WTC11 (cell line): ENCODE data around the gene CDH12. TPM values are rescaled to one million over a fixed set of nuclear protein-coding genes. Genes with fewer than 3 reads are reported as not detected.

ENCODE experiments used
- ATAC-seq: fragments of 200-7000 bp; cut with Tn5 transposase; 2 replicates; pipeline ENCODE4 v1.10.0; 2021; ENCODE audit warnings: mild to moderate bottlenecking, moderate library complexity
- CTCF ChIA-PET: fragments of 300-600 bp; sonication (Branson Sonifier 250); formaldehyde crosslinking; loops from one replicate; lab custom pipeline; 2021; ENCODE audit warnings: antibody characterized with exemption; lab: Charles Lee
- POLR2A ChIA-PET: fragments of 350-600 bp; sonication (Branson Sonifier 250); formaldehyde crosslinking; loops from one replicate; lab custom pipeline; 2021; ENCODE audit warnings: antibody characterized with exemption; lab: Charles Lee
- DNase-seq: peaks from one replicate; pipeline ENCODE4 v3.0.0; 2021; ENCODE audit warnings: low spot score
- H3K27ac Mint-ChIP-seq: 2 replicates; pipeline ENCODE4 v1.8.0; 2021; ENCODE audit warnings: mixed read lengths
- H3K27me3 Mint-ChIP-seq: 2 replicates; pipeline ENCODE4 v1.8.0; 2021; ENCODE audit warnings: low read depth, mild to moderate bottlenecking, moderate library complexity, mixed read lengths
- H3K36me3 Mint-ChIP-seq: 2 replicates; pipeline ENCODE4 v1.8.0; 2021; ENCODE audit warnings: mixed read lengths
- H3K4me1 Mint-ChIP-seq: 2 replicates; pipeline ENCODE4 v1.8.0; 2022; ENCODE audit warnings: mixed read lengths
- H3K4me3 Mint-ChIP-seq: 2 replicates; pipeline ENCODE4 v1.8.0; 2021; ENCODE audit warnings: mild to moderate bottlenecking, moderate library complexity, mixed read lengths
- H3K9me3 Mint-ChIP-seq: 2 replicates; pipeline ENCODE4 v1.8.0; 2021; ENCODE audit warnings: mixed read lengths
- FOXJ3 ChIP-seq: sonication (generic); formaldehyde crosslinking; IDR thresholded peaks from 2 replicates; pipeline ENCODE4 v1.9.0; 2021; ENCODE audit warnings: missing genetic modification reagents, mild to moderate bottlenecking, borderline replicate concordance
- GABPB1 ChIP-seq: sonication (generic); formaldehyde crosslinking; IDR thresholded peaks from 2 replicates; pipeline ENCODE4 v1.8.1; 2023; ENCODE audit warnings: mild to moderate bottlenecking, missing genetic modification reagents
- IRF2 ChIP-seq: sonication (generic); formaldehyde crosslinking; IDR thresholded peaks from 2 replicates; pipeline ENCODE4 v1.8.0; 2022; ENCODE audit warnings: low read depth, missing genetic modification reagents, borderline replicate concordance
- JAZF1 ChIP-seq: fragments of 250-450 bp; sonication (Bioruptor Pico); IDR thresholded peaks from 2 replicates; pipeline ENCODE4 v1.9.0; 2021; ENCODE audit warnings: moderate library complexity, mild to moderate bottlenecking, inconsistent platforms
- JUN ChIP-seq: sonication (generic); formaldehyde crosslinking; IDR thresholded peaks from 2 replicates; pipeline ENCODE4 v1.8.0; 2023; ENCODE audit warnings: mild to moderate bottlenecking, missing genetic modification reagents
- MYBL2 ChIP-seq: sonication (generic); formaldehyde crosslinking; IDR thresholded peaks from 2 replicates; pipeline ENCODE4 v1.8.1; 2023; ENCODE audit warnings: mild to moderate bottlenecking, moderate library complexity, missing genetic modification reagents
- NFE2L1 ChIP-seq: sonication (generic); formaldehyde crosslinking; IDR thresholded peaks from 2 replicates; pipeline ENCODE4 v1.8.1; 2023; ENCODE audit warnings: missing genetic modification reagents
- NFYB ChIP-seq: sonication (generic); formaldehyde crosslinking; conservative IDR thresholded peaks from 2 replicates; pipeline ENCODE4 v1.8.0; 2022; ENCODE audit warnings: low read depth, missing genetic modification reagents
- TP53 ChIP-seq: sonication (generic); formaldehyde crosslinking; IDR thresholded peaks from 2 replicates; pipeline ENCODE4 v1.8.1; 2023; ENCODE audit warnings: mild to moderate bottlenecking, missing genetic modification reagents
- ZNF416 ChIP-seq: fragments of 250-450 bp; sonication (Bioruptor Pico); IDR thresholded peaks from 2 replicates; pipeline ENCODE4 v1.9.0; 2021; ENCODE audit warnings: mild to moderate bottlenecking, inconsistent platforms
- ZNF423 ChIP-seq: fragments of 250-450 bp; sonication (Bioruptor Pico); IDR thresholded peaks from 2 replicates; pipeline ENCODE4 v2.1.2; 2022; ENCODE audit warnings: mild to moderate bottlenecking, moderate library complexity
- ZNF671 ChIP-seq: fragments of 250-450 bp; sonication (Bioruptor Pico); IDR thresholded peaks from 2 replicates; pipeline ENCODE4 v1.8.0; 2021; ENCODE audit warnings: mild to moderate bottlenecking
- total RNA-seq: library from RNA; stranded (reverse); gene quantifications from 3 replicates; pipeline ENCODE4 v1.2.3, GENCODE V29; 2021
- TF ChIP-seq, protein P1 (sequence below): sonication (generic); formaldehyde crosslinking; IDR thresholded peaks from 2 replicates; pipeline ENCODE4 v1.8.0; 2022; ENCODE audit warnings: mild to moderate bottlenecking, missing genetic modification reagents
- TF ChIP-seq, protein P2 (sequence below): sonication (generic); formaldehyde crosslinking; IDR thresholded peaks from 2 replicates; pipeline ENCODE4 v1.8.0; 2023; ENCODE audit warnings: missing genetic modification reagents, mild to moderate bottlenecking, borderline replicate concordance
- TF ChIP-seq, protein P3 (sequence below): sonication (generic); formaldehyde crosslinking; IDR thresholded peaks from 2 replicates; pipeline ENCODE4 v1.8.0; 2022; ENCODE audit warnings: mild to moderate bottlenecking, missing genetic modification reagents
- TF ChIP-seq, protein P4 (sequence below): fragments of 250-450 bp; sonication (Bioruptor Pico); IDR thresholded peaks from 2 replicates; pipeline ENCODE4 v1.9.0; 2021; ENCODE audit warnings: mild to moderate bottlenecking
- TF ChIP-seq, protein P5 (sequence below): fragments of 200-600 bp; IDR thresholded peaks from 2 replicates; pipeline ENCODE4 v1.8.0; 2022; ENCODE audit warnings: antibody characterized with exemption

Gene CDH12
- total RNA-seq, 1 experiment from 2014 or later: not detected

DNA sequence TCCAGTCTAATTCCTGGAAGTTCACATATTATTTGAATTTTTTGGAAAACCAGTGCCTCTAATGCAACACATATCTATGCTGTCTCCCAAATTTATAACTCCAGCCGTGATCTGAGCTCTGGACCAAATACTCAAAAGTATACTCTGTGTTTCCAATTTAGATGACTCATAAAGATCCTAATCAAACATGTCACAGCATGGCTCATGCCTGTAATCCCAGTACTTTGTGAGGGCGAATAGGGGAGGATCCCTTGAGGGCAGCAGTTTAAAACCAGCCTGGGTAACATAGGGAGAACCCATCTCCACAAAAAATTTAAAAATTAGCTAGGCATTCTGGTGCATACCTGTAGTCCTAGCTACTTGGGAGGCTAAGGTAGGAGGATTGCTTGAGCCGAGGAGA lies 388.0 kb downstream of the CDH12 start:
- no peak for ATAC-seq
- H3K4me1 Mint-ChIP-seq: no peaks in the 10 kb centered on the region
- no peak for DNase-seq
- peaks cover 9% of the 10 kb centered on the region for H3K9me3 Mint-ChIP-seq
- peaks cover 4% of the 10 kb centered on the region; the same call in 1 of the 2 replicates for H3K27me3 Mint-ChIP-seq
- ChIA-PET CTCF (interaction anchor here (0.9 kb wide), 1 partner anchor 1857 kb away, joined by 3 read pairs; no protein-coding TSS in a partner anchor), POLR2A (interaction anchor here (0.5 kb wide), 1 partner anchor 149 kb away, joined by 3 read pairs; no protein-coding TSS in a partner anchor)
- TF ChIP-seq, protein P1, sequence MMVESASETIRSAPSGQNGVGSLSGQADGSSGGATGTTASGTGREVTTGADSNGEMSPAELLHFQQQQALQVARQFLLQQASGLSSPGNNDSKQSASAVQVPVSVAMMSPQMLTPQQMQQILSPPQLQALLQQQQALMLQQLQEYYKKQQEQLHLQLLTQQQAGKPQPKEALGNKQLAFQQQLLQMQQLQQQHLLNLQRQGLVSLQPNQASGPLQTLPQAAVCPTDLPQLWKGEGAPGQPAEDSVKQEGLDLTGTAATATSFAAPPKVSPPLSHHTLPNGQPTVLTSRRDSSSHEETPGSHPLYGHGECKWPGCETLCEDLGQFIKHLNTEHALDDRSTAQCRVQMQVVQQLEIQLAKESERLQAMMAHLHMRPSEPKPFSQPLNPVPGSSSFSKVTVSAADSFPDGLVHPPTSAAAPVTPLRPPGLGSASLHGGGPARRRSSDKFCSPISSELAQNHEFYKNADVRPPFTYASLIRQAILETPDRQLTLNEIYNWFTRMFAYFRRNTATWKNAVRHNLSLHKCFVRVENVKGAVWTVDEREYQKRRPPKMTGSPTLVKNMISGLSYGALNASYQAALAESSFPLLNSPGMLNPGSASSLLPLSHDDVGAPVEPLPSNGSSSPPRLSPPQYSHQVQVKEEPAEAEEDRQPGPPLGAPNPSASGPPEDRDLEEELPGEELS (CRISPR knock-in tag): no peak
- TF ChIP-seq, protein P2, sequence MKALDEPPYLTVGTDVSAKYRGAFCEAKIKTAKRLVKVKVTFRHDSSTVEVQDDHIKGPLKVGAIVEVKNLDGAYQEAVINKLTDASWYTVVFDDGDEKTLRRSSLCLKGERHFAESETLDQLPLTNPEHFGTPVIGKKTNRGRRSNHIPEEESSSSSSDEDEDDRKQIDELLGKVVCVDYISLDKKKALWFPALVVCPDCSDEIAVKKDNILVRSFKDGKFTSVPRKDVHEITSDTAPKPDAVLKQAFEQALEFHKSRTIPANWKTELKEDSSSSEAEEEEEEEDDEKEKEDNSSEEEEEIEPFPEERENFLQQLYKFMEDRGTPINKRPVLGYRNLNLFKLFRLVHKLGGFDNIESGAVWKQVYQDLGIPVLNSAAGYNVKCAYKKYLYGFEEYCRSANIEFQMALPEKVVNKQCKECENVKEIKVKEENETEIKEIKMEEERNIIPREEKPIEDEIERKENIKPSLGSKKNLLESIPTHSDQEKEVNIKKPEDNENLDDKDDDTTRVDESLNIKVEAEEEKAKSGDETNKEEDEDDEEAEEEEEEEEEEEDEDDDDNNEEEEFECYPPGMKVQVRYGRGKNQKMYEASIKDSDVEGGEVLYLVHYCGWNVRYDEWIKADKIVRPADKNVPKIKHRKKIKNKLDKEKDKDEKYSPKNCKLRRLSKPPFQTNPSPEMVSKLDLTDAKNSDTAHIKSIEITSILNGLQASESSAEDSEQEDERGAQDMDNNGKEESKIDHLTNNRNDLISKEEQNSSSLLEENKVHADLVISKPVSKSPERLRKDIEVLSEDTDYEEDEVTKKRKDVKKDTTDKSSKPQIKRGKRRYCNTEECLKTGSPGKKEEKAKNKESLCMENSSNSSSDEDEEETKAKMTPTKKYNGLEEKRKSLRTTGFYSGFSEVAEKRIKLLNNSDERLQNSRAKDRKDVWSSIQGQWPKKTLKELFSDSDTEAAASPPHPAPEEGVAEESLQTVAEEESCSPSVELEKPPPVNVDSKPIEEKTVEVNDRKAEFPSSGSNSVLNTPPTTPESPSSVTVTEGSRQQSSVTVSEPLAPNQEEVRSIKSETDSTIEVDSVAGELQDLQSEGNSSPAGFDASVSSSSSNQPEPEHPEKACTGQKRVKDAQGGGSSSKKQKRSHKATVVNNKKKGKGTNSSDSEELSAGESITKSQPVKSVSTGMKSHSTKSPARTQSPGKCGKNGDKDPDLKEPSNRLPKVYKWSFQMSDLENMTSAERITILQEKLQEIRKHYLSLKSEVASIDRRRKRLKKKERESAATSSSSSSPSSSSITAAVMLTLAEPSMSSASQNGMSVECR (CRISPR knock-in tag): no peak
- no peak for TF ChIP-seq NFYB (CRISPR knock-in tag)
- TF ChIP-seq, protein P3, sequence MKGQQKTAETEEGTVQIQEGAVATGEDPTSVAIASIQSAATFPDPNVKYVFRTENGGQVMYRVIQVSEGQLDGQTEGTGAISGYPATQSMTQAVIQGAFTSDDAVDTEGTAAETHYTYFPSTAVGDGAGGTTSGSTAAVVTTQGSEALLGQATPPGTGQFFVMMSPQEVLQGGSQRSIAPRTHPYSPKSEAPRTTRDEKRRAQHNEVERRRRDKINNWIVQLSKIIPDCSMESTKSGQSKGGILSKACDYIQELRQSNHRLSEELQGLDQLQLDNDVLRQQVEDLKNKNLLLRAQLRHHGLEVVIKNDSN (CRISPR knock-in tag): no peak
- no peak for TF ChIP-seq NFE2L1 (CRISPR knock-in tag)
- TF ChIP-seq IRF2 (CRISPR knock-in tag): no peak
- TF ChIP-seq, protein P4, sequence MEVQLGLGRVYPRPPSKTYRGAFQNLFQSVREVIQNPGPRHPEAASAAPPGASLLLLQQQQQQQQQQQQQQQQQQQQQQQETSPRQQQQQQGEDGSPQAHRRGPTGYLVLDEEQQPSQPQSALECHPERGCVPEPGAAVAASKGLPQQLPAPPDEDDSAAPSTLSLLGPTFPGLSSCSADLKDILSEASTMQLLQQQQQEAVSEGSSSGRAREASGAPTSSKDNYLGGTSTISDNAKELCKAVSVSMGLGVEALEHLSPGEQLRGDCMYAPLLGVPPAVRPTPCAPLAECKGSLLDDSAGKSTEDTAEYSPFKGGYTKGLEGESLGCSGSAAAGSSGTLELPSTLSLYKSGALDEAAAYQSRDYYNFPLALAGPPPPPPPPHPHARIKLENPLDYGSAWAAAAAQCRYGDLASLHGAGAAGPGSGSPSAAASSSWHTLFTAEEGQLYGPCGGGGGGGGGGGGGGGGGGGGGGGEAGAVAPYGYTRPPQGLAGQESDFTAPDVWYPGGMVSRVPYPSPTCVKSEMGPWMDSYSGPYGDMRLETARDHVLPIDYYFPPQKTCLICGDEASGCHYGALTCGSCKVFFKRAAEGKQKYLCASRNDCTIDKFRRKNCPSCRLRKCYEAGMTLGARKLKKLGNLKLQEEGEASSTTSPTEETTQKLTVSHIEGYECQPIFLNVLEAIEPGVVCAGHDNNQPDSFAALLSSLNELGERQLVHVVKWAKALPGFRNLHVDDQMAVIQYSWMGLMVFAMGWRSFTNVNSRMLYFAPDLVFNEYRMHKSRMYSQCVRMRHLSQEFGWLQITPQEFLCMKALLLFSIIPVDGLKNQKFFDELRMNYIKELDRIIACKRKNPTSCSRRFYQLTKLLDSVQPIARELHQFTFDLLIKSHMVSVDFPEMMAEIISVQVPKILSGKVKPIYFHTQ (CRISPR knock-in tag): no peak
- TF ChIP-seq ZNF423: no peak
- no peak overlapping the region for H3K4me3 Mint-ChIP-seq
- peaks cover 6% of the 10 kb centered on the region; the same call in 1 of the 2 replicates for H3K36me3 Mint-ChIP-seq
- H3K27ac Mint-ChIP-seq: no peak overlapping the region

DNA sequence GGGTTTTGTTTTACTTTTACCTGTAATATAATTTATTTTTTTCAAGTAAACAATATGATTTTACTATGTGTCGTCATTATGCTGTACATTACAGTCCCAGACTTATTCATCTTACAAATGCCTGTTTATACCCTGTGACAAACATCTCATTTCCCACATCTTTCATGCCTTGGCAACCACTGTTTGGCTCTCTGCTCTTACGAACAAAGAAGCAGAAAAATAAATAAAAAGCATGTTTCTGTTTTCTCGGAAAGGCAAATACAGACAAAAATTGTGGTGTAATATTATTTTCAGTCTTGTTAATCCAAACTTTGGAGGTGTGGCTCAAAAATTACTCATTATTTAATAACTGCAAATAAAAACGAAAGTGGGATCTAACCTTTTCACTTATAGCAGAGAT lies 393.0 kb downstream of the CDH12 start:
- Mint-ChIP-seq H3K4me3 (no peak overlapping the region), H3K27ac (no peak overlapping the region), H3K27me3 (peaks cover 4% of the 10 kb centered on the region; the same call in 1 of the 2 replicates), H3K9me3 (peaks cover 9% of the 10 kb centered on the region), H3K36me3 (peaks cover 6% of the 10 kb centered on the region; the same call in 1 of the 2 replicates), H3K4me1 (no peaks in the 10 kb centered on the region)
- TF ChIP-seq ZNF416 (no peak), GABPB1 (CRISPR knock-in tag) (no peak), JAZF1 (no peak), NFYB (CRISPR knock-in tag) (no peak), JUN (CRISPR knock-in tag) (no peak), MYBL2 (CRISPR knock-in tag) (no peak), TP53 (no peak), FOXJ3 (CRISPR knock-in tag) (no peak), ZNF671 (no peak)
- TF ChIP-seq, protein P5, sequence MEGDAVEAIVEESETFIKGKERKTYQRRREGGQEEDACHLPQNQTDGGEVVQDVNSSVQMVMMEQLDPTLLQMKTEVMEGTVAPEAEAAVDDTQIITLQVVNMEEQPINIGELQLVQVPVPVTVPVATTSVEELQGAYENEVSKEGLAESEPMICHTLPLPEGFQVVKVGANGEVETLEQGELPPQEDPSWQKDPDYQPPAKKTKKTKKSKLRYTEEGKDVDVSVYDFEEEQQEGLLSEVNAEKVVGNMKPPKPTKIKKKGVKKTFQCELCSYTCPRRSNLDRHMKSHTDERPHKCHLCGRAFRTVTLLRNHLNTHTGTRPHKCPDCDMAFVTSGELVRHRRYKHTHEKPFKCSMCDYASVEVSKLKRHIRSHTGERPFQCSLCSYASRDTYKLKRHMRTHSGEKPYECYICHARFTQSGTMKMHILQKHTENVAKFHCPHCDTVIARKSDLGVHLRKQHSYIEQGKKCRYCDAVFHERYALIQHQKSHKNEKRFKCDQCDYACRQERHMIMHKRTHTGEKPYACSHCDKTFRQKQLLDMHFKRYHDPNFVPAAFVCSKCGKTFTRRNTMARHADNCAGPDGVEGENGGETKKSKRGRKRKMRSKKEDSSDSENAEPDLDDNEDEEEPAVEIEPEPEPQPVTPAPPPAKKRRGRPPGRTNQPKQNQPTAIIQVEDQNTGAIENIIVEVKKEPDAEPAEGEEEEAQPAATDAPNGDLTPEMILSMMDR: no peak
- no peak for ATAC-seq
- DNase-seq: no peak
- CTCF ChIA-PET: interaction anchor here (0.6 kb wide), 1 partner anchor 538 kb away, joined by 3 read pairs; no protein-coding TSS in a partner anchor
- POLR2A ChIA-PET: no interaction called here
